ENCODE measurements around the gene FAM13C.

FAM13C gene

DNA sequence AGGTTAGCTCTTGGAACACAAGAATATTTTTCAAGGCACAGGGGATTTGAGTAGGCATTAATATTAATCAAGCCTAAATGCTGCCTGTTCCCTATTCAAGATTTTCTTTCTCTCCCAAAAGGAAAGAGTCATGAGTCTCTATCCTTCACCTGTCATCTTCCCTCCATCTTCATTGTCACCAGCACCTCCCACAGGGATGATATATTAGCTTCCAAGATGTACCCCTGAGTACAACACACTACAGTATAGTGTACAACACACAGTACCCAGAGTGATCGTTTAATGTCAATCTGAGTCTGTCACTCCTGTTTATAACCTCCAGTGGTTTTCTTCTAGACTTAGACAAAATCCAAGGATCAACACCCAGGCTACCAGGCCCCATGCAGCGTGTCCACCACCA is 50.1 kb downstream of the FAM13C start:
- DNase-seq, result no peak

DNA sequence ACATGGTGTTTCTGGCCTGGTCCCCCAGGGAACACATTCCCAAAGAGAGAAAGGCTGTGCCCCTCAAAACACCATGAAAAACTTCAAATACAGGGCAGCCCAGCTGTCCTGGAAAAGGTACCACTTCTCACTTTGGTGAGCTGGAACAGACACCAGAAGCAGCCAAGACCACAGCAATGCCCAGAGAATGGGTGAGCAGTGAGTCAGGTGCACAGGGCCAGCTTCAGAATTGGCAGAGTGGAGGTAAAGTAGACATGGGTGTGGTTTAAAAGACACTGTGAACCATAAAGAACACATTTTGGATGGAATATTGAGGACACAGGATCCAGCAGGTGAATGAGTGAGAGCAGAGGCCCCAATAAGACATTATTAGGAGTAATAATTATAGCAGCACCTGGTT is 51.3 kb downstream of the FAM13C start:
- no peak for DNase-seq

GRCh38 chr10:59310324-59310914 is 51.9 kb downstream of the FAM13C start:
- no peak for DNase-seq

DNA sequence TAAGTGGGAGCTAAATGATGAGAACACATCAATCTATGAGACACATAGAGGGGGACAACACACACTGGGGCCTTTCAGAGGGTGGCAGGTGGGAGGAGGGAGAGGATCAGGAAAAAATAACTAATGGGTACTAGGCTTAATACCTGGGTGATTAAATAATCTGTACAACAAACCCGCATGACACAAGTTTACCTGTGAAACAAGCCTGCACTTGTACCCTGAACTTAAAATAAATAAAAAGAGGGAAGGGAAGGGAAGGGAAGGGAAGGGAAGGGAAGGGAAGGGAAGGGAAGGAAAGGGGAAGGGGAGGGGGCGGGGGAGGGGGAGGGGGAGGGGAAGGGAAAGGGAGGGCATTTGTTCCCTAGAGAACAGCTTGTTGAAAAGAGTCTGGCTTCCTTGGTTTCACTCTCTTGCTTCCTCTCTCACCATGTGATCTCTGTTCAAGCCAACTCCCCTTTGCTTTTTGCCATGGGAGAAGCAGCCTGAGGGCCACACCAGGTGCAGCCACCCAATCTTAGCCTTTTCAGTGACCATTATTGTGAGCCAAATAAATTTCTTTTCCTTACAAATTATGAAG is 57.7 kb downstream of the FAM13C start:
- DNase-seq, result no peak

DNA sequence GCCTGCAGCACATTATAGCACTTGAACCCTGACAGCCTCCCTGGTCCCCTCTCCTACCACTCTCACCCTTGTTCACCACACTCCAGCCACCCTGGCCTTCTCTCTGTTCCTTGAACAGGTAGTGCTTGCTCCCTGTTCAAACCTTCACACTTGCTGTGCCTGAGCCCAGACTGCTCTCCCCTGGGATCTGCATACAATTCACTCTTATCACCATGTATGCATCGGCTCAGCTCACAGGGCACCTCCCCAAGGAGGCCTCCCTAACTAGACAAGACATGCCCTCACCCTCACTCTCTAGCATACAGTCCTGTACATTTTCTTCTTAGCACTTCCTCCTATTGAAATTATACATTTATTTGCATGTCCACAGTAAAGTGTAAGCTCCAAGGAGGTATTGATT is 59.3 kb downstream of the FAM13C start:
- no peak for DNase-seq

GRCh38 chr10:59302381-59302780 is 60.0 kb downstream of the FAM13C start:
- DNase-seq, result no peak

DNA sequence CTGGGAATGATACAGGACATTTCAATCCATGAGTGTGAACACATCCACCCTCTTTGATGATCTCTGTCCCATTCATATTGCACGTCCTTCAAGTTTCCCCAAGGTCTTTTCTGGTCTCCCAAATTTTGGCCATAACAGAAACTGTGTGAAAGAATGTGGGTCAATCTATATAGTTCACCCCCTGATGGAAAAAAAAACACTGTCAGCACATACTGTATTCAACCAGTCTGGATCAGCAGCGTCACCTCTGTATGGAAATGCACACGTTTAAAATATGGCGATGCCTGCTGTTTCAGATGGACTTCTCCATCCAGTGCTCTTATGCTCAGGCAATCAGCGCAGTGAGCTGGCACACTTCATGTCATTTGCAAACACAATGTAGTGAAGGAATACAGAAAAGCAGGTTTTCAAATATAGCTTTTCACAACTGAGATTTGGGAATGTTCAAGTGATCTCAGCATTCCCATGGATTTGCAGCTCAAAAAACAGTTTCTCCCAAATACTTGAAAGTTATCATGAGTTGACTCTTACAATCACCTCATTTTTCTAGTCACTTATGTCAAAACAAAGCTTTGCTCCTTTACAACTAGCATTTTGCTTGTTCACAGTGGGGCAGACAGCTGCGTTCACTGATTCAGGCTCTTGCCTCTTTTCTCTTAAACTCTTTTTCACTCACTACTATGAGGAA is 61.1 kb downstream of the FAM13C start:
- DNase-seq, result no peak

- DNase-seq, result no peak
Observed at GRCh38 chr10:59300386-59300785, 62.0 kb downstream of the FAM13C start.

GRCh38 chr10:59299933-59300332 is 62.4 kb downstream of the FAM13C start:
- DNase-seq, result no peak

GRCh38 chr10:59290448-59290847 is 71.9 kb downstream of the FAM13C start:
- no peak for DNase-seq

GRCh38 chr10:59289853-59290252 is 72.5 kb downstream of the FAM13C start:
- no peak for DNase-seq

DNA sequence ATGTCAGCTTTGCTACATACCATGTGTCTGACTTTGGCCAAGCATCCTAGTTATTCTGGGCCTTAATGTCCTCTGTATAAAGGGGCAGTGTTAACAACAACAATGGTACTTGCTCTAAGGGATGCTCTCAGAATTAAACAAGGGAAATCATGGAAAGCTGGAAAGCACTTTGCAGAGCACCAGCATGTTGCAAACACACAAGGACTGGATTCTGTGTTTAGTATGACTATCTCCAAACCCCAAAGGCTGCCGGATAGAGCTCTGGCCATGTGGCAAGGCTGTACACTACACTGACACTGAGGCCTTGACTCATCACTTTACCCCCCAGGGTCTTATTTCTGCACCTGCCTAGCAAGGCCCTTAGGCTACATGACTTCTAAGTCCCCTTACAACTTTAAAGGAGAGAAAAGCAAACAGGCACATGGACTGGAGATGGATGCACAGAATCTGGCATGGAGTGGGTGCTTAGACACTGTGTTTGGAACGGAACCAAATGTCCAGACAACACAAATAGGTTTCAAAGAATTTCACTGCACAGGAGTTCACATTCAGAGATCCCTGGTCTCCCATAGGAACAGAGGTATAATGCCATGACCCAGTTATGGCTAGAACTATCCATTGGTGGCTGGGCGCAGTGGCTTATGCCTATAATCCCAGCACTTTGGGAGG is 74.6 kb downstream of the FAM13C start:
- no peak for DNase-seq

DNA sequence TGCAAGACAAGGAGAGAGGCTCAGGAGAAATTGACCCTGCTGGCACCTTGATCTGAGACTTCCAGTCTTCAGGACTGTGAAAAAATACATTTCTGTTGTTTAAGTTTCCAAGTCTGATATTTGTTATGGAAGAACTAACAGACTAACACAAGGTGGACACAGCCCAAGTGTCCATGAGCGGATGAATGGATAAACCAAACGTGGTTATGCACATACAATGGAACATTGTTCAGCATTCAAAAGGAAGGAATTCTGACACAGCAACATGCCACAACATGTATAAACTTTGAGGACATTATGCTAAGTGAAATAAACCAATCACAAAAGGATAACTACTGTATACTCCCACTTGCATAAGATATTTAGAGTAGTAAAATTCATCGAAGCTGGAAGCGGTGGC is 76.5 kb downstream of the FAM13C start:
- no peak for DNase-seq

GRCh38 chr10:59285073-59285472 is 77.3 kb downstream of the FAM13C start:
- no peak for DNase-seq

GRCh38 chr10:59284118-59284975 is 78.0 kb downstream of the FAM13C start:
- no peak for DNase-seq

- DNase-seq, result no peak
Observed at GRCh38 chr10:59283456-59284091, 78.8 kb downstream of the FAM13C start.

DNA sequence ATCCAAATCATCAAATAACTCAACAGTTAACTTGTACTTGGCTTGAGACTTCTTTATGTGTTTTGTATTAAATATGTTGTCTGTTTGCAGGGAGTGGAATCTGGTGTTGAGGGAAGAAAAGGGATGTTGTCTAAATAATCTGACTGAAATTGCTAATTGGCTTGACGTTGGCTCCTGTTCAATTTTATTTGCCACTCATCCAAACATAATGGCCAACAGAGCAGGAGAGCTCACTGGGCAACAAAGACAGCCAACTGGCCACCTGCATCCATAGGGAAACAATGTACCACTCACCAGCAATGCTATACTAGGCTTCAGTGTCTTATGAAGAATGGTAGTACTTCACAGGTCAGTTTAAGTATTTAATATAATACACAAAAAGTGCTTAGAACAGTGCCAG is 80.5 kb downstream of the FAM13C start:
- no peak for DNase-seq

GRCh38 chr10:59279991-59280505 is 82.3 kb downstream of the FAM13C start:
- no peak for DNase-seq

DNA sequence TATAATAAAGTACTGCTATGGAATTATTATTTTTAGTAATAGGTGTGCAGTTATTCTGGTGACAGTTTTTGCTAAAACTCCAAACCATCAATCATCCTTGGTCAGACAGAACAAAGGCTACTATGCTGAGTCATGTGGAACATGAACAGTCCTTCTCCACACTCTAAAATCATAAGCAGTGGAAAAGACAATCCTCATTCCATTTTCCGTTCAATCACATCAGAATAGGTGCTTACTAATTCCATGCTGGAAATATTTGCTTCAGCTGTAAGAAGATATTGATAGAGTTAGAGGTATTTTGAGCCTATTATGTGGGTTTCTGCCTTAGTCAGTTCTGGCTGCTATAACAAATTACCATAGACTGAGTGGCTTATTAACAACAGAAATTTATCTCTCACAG is 82.9 kb downstream of the FAM13C start:
- no peak for DNase-seq

DNA sequence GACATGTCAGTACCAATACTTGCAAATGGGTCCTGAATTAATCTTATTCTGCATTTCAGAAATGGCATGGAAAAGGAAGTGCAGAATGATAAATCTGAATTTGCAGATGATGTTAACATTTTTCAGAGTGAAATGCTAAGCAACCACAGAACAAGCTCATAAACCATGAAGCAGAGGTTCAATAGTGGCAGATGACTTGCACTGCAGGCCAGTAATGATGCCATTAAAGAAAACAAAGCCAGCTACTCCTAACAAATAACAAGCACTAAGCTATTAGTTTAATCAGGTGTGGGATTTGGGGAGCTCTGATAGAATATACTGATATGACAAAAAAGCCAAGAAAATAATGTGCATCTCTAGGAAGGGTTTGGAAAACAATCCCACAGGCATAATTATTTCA is 85.4 kb downstream of the FAM13C start:
- no peak for DNase-seq

DNA sequence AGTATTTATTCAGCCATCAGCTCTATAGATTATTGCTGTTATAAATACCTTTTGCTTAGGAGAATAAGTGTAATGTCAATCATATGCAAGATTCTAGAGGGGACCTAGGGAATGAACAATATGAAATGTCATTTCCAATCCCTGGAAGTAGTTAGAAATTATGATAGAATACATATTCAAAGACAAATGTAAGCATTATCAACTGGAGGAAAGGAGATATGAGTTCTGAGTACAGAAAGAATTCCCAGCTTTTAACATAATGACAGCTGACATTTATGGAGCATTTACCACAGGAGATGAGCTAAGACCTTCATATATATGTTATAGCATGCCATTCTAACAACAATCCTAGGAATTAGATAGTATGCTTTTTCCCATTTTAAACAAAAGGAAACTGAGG is 86.2 kb downstream of the FAM13C start:
- no peak for DNase-seq

GRCh38 chr10:59273445-59273844 is 88.9 kb downstream of the FAM13C start:
- DNase-seq, result no peak
